NCI-H2107 treated with DMSO at 0.1 percent for 48 hours (cell line): ENCODE results near the gene DIPK1C.

Experiments
- DNase-seq: peaks from one replicate; lab custom pipeline; 2025; ENCODE audit not compliant: unreplicated experiment; lab: John Stamatoyannopoulos, UW

Gene DIPK1C

GRCh38 chr18:74422541-74422940 is 34.6 kb downstream of the DIPK1C start:
- no peak for DNase-seq

GRCh38 chr18:74420926-74421325 is 36.2 kb downstream of the DIPK1C start:
- no peak for DNase-seq

- DNase-seq, result no peak
Observed at GRCh38 chr18:74420481-74420880, 36.6 kb downstream of the DIPK1C start.

GRCh38 chr18:74419761-74420160 is 37.3 kb downstream of the DIPK1C start:
- no peak for DNase-seq

GRCh38 chr18:74418023-74418422 is 39.1 kb downstream of the DIPK1C start:
- DNase-seq, result no peak

- DNase-seq, result no peak
Observed at GRCh38 chr18:74416124-74416523, 41.0 kb downstream of the DIPK1C start.

GRCh38 chr18:74414953-74415515 is 42.1 kb downstream of the DIPK1C start:
- DNase-seq, result no peak

- no peak for DNase-seq
Observed at GRCh38 chr18:74413836-74414235, 43.3 kb downstream of the DIPK1C start.

- DNase-seq, result peak; percentile 22
Observed at GRCh38 chr18:74412116-74412880, 44.8 kb downstream of the DIPK1C start.

- no peak for DNase-seq
Observed at GRCh38 chr18:74411475-74411874, 45.6 kb downstream of the DIPK1C start.

- no peak for DNase-seq
Observed at GRCh38 chr18:74410441-74410992, 46.6 kb downstream of the DIPK1C start.

GRCh38 chr18:74407888-74408287 is 49.2 kb downstream of the DIPK1C start:
- no peak for DNase-seq

GRCh38 chr18:74402806-74403433 is 54.2 kb downstream of the DIPK1C start:
- no peak for DNase-seq

GRCh38 chr18:74400813-74401212 is 56.3 kb downstream of the DIPK1C start:
- DNase-seq, result no peak

- no peak for DNase-seq
Observed at GRCh38 chr18:74399091-74399887, 57.8 kb downstream of the DIPK1C start.

- DNase-seq, result no peak
Observed at GRCh38 chr18:74397572-74397971, 59.5 kb downstream of the DIPK1C start.

GRCh38 chr18:74396171-74397169 is 60.6 kb downstream of the DIPK1C start:
- DNase-seq, result peak; percentile 31

- DNase-seq, result no peak
Observed at GRCh38 chr18:74395648-74396154, 61.4 kb downstream of the DIPK1C start.

GRCh38 chr18:74395006-74395405 is 62.1 kb downstream of the DIPK1C start:
- DNase-seq, result no peak

GRCh38 chr18:74392323-74392722 is 64.8 kb downstream of the DIPK1C start:
- no peak for DNase-seq
